ENCODE data around the gene MTPN.

MTPN gene

DNA sequence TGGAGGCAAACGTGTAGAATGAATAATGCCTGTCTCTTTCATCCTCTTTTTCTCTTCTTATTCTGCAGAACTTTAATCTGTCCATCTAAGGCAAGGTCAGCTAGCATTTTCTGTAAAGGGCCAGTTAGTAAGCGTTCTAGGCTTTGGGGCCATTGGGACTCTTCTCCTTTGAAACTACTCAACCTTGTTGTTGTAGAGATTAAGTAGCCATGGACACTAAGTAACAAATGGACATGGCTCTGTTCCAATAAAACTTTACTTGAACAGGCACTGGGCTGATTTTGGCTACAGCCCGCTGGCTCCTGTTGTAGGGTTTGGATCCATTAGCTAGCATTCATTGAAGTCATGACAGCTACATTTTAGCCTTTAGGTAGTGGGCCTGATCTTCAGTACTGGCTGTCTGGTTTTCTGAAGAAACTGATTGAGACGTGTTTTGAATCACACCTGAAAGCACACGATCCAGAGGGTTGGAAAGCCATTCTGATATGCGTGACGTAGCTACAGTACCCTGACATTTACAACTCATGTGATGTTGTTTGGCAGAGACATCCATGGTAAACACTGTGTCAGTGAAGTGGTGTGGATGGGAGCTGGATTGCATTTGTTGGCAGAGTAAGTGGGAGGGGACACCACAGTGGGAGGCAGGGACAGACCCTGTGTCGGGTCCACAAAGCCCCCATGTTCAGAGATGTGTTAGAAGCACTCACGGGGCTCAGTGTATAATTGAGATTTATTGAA is 92.5 kb downstream of the MTPN start:
- DNase-seq (ENCODE audit: low spot score) = no peak

DNA sequence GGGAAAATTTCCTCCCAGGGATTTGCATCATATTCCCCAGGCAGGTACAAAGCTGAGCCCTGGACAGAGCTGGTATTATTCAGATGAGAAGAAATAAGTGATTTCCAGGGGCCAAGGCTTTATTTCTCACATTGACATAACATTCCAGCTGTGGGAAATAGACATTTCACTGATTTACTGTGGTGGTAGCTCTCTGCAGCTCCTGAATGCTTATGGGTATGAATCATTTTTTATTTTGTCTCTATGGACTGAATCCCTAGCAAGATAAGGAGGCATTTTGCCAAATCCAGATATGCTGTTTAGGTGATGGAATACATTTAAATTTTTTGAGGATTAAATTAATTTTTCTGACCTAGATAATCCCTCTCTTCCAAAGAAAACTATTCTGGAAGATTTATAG is 97.9 kb downstream of the MTPN start:
- DNase-seq (ENCODE audit: low spot score) = no peak

DNA sequence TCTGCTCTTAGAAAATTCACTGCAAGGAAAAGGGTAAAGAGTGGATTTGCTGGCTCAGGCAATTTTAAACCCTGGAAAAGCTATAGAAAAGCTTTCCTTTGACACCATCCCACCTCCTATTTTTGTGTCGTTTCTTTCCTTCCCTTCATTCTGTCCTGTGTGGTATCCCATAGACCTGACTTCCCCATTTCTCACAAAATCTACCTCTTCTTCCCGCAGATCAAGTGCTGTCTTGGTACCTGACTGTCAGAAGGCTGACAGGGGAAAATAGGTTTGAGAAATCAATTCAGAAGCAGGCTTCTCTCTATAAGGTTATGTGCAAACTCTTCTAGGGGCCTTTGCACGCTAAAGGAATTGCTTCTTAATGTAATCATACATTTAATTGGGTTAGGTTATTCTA is 98.9 kb downstream of the MTPN start:
- no peak for DNase-seq (ENCODE audit: low spot score)

DNA sequence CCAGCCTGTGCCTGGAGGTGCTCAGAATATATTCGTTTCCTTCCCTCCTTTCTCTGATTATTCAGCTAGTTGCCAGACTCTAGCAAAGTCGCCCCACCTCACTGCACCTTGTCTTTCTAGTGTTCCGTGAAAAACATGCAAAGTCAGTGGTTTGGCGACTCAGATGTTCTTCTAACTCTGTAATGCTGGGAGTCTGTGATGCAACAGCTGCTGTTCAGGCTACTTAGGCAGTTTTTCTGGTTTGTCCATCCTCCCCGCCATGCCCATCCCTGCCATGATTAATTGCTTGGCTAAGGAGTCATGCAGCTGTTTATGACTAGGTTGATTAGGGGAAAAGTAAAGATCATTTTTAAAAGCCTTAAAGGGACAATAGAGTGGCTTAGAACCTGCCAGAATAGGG is 99.4 kb downstream of the MTPN start:
- no peak for DNase-seq (ENCODE audit: low spot score)
